ENCODE data around the gene SENP2.

DNA sequence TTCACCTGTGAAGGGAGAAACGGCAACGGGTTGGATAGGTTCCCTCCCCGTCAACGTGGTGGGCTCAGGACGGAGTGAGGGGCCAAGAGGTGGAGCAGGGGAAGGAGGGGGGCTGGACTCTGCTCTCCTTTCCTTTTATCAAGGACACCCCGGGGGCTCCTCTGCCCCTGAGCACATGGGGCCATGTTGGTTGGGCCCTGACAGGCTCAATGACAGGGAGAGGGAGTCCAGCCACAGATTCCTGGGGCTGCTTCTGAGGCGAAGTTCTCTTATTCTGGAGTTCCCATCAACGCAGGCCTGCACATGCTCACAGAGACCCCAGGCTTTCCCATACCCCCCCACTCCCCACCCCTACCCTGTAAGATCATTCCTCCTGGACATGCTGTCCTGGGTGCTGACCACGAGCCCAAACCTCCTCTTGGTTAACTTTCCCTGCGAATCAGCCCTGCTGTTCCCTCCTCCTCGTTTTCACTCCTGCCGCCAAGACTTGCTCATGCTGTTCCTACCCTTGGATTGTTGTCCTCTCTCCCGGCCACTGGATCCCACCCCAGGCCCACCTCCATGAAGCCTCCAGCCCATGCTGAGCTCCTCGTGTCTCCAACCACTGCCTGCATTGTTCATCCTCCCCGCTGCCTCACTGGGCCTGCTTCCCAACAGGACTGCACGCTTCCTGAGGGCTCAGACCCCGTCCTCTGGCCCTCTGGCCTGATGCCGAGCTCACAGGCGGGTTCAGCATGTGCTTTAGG lies 61.2 kb downstream of the SENP2 start:
- TF ChIP-seq EZH2phosphoT487 (IDR thresholded peaks at IDR 0.05; ENCODE audit: insufficient read depth, low read depth) (no peak), EZH2 (IDR thresholded peaks at IDR 0.05; ENCODE audit: insufficient read depth, poor library complexity, severe bottlenecking) (no peak)
